Stimulated activated CD8-positive, alpha-beta memory T cell treated with anti-CD3 and anti-CD28 coated beads, Interleukin-7, amount 100 ng/mL, for 1 hour (primary cell): ENCODE data around the gene PITPNM2.

Experiments
- DNase-seq, 2 donors: peaks; one replicate each; pipeline ENCODE4 v3.0.0-alpha.2; 2020; ENCODE audit warnings: low read depth in 2 of 2

Gene PITPNM2

GRCh38 chr12:123143736-123144461 lies 7.0 kb downstream of the PITPNM2 start:
- DNase-seq = no peak

GRCh38 chr12:123142921-123143735 lies 7.8 kb downstream of the PITPNM2 start:
- DNase-seq = no peak

GRCh38 chr12:123142518-123142840 lies 8.4 kb downstream of the PITPNM2 start:
- no peak for DNase-seq

GRCh38 chr12:123141615-123142517 lies 9.0 kb downstream of the PITPNM2 start:
- DNase-seq = no peak

GRCh38 chr12:123140676-123141614 lies 9.9 kb downstream of the PITPNM2 start:
- DNase-seq = no peak

GRCh38 chr12:123139926-123140675 lies 10.8 kb downstream of the PITPNM2 start:
- no peak for DNase-seq

- no peak for DNase-seq
These were observed 15.2 kb downstream of the PITPNM2 start for GRCh38 chr12:123135688-123136087.

GRCh38 chr12:123134826-123135225 lies 16.1 kb downstream of the PITPNM2 start:
- DNase-seq = no peak

- no peak for DNase-seq
These were observed 16.6 kb downstream of the PITPNM2 start for GRCh38 chr12:123134271-123134671.

- no peak for DNase-seq
These were observed 17.2 kb downstream of the PITPNM2 start for GRCh38 chr12:123133701-123134100.

- DNase-seq = no peak
These were observed 17.8 kb downstream of the PITPNM2 start for GRCh38 chr12:123132951-123133619.

- no peak for DNase-seq
These were observed 18.9 kb downstream of the PITPNM2 start for GRCh38 chr12:123131879-123132402.

GRCh38 chr12:123131291-123131832 lies 19.5 kb downstream of the PITPNM2 start:
- no peak for DNase-seq

GRCh38 chr12:123129621-123130020 lies 21.3 kb downstream of the PITPNM2 start:
- no peak for DNase-seq

GRCh38 chr12:123127182-123127495 lies 23.8 kb downstream of the PITPNM2 start:
- no peak for DNase-seq

- no peak for DNase-seq
These were observed 24.4 kb downstream of the PITPNM2 start for GRCh38 chr12:123126294-123127181.

GRCh38 chr12:123122626-123123025 lies 28.3 kb downstream of the PITPNM2 start:
- no peak for DNase-seq

- no peak for DNase-seq
These were observed 29.2 kb downstream of the PITPNM2 start for GRCh38 chr12:123121670-123122069.
